Stimulated activated naive CD8-positive, alpha-beta T cell treated with anti-CD3 and anti-CD28 coated beads, Interleukin-15, amount 100 ng/mL, for 72 hours (primary cell): ENCODE results near the gene CALHM1.
"Not testable (repeated sequence)": the region's sequence is repeated elsewhere in the genome, so short reads cannot be mapped to it uniquely, and the experiment has no call there.

Experiments used
- ATAC-seq: fragments of 150-1000 bp; cut with Tn5 transposase; 2 replicates; pipeline ENCODE4 v1.10.0; 2021; ENCODE audit warnings: mild to moderate bottlenecking, moderate library complexity
- DNase-seq, 2 donors: peaks; one replicate each; pipeline ENCODE4 v3.0.0; 2021 to 2022
- H3K27ac Mint-ChIP-seq, 2 donors: one replicate each; pipeline ENCODE4 v1.8.0; 2022; ENCODE audit warnings: mild to moderate bottlenecking in 2 of 2, mixed read lengths in 2 of 2, moderate library complexity in 2 of 2
- H3K27me3 Mint-ChIP-seq: one replicate; pipeline ENCODE4 v1.8.0; 2022; ENCODE audit warnings: mixed read lengths
- H3K4me1 Mint-ChIP-seq: one replicate; pipeline ENCODE4 v1.8.0; 2022; ENCODE audit warnings: mild to moderate bottlenecking, mixed read lengths
- H3K4me3 Mint-ChIP-seq, 2 donors: one replicate each; pipeline ENCODE4 v1.8.0; 2022; ENCODE audit warnings: mild to moderate bottlenecking in 2 of 2, mixed read lengths in 2 of 2, moderate library complexity in 1 of 2
- H3K9me3 Mint-ChIP-seq, 2 donors: one replicate each; pipeline ENCODE4 v1.8.0; 2022; ENCODE audit warnings: mixed read lengths in 2 of 2

Gene CALHM1

GRCh38 chr10:103458720-103459119 lies at the start of gene CALHM1:
Gene CALHM1 (minus strand): TSS chr10:103458900. CDS start chr10:103458751, 149 bp downstream.
- ATAC-seq, result peak; percentile 33
- no peak for DNase-seq
- Mint-ChIP-seq H3K9me3 (no peaks in the 10 kb centered on the region), H3K27ac (peak within 1 kb of the TSS in 1 of 2 donors; percentile 57), H3K4me3 (no peak within 1 kb of the TSS), H3K4me1 (peaks cover 22% of the 10 kb centered on the region), H3K27me3 (no peaks in the 10 kb centered on the region)

GRCh38 chr10:103507235-103508191 lies 48.8 kb upstream of the CALHM1 start:
- H3K4me1 Mint-ChIP-seq, result peaks cover 19% of the 10 kb centered on the region
- no peak for ATAC-seq
- H3K9me3 Mint-ChIP-seq, result no peaks in the 10 kb centered on the region
- no peak for DNase-seq
- H3K4me3 Mint-ChIP-seq, result no peak overlapping the region
- H3K27ac Mint-ChIP-seq, result no peak overlapping the region
- H3K27me3 Mint-ChIP-seq, result peaks cover 69% of the 10 kb centered on the region

- no peak overlapping the region for H3K27ac Mint-ChIP-seq
- H3K4me1 Mint-ChIP-seq, result peaks cover 20% of the 10 kb centered on the region
- no peak overlapping the region for H3K4me3 Mint-ChIP-seq
- no peaks in the 10 kb centered on the region for H3K9me3 Mint-ChIP-seq
- ATAC-seq (no peak), DNase-seq (no peak)
- peaks cover 71% of the 10 kb centered on the region for H3K27me3 Mint-ChIP-seq
These were observed 47.4 kb upstream of the CALHM1 start for GRCh38 chr10:103506061-103506460.

DNA sequence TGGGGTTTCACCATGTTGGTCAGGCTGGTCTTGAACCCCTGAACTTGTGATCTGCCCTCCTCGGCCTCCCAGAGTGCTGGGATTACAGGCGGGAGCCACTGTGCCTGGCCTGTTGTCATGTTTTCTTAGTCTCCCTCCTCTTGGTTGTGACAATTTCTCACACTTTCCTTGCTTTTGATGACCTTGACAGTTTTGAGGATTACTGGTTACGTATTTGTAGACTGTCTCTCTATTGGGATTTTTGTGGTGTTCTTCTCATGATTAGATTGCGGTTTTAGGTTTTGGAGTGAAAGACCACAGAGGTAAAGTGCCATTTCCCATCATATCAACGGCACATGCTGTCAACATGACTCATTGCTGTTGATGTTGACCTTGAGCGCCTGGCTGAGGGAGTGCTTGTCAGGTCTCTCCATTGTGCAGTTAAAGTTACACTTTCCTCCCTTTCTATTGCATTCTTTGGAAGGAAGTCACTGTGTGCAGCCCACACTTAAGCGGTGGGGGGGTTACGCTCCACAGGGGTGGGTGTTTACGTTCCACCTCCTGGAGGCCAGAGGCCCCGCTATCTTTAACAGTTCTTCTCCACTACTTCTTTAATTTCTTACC lies 45.6 kb upstream of the CALHM1 start:
- Mint-ChIP-seq H3K27me3 (peaks cover 76% of the 10 kb centered on the region), H3K4me3 (peak overlapping the region in 1 of 2 donors; percentile 37), H3K27ac (peak overlapping the region in 1 of 2 donors; percentile 12), H3K4me1 (peaks cover 30% of the 10 kb centered on the region), H3K9me3 (no peaks in the 10 kb centered on the region)
- peak; percentile 35 to 75 for DNase-seq
- ATAC-seq, result peak; percentile 93

- peaks cover 81% of the 10 kb centered on the region for H3K27me3 Mint-ChIP-seq
- DNase-seq, result not testable (repeated sequence)
These were observed 45.1 kb upstream of the CALHM1 start for GRCh38 chr10:103503777-103504176.

DNA sequence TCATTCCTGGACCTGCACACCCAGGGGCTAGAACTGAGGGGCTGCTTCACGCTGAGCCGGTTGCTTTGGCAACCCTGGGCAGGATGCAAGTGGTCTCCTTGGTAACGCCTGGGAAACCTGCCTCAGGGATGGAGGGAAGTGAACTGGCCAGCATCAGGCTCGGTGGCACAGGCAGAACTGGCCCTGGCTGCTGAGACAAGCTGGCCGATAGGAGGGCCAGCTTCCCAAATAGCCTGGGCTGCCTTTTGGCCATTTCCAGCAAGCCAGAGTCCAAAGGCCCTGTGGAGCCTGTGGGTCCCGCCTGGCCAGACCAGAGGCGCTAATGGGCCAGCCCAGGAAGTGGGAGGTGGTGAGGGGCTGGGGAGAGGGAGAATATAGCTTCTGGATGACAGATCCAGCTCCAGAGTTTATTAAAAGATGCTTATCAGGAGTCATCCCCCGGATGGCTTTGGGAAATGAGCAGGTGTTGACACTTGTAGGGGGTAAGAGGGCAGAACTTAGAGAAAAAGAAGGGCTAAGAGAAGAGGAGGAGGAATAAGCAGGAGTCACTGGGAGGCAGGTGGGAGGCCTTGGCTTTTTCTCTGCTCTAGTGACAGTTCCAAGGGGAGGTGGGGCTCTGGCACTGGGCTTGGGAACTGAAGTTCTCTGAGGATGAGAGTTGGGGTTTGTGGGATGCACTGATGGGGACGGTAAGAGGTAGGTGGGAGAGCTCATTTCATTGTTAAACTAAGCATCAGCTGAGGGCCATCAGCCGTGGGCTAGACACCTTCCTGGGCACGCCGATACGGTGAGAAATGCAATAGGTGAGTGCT lies 44.4 kb upstream of the CALHM1 start:
- Mint-ChIP-seq H3K4me3 (no peak overlapping the region), H3K4me1 (peaks cover 30% of the 10 kb centered on the region), H3K27ac (no peak overlapping the region), H3K9me3 (no peaks in the 10 kb centered on the region), H3K27me3 (peaks cover 81% of the 10 kb centered on the region)
- DNase-seq (peak in 1 of 2 donors; percentile 9), ATAC-seq (no peak)

More at GRCh38 chr10:103503777-103504176, 45.1 kb upstream of the CALHM1 start:
- not testable (repeated sequence) for ATAC-seq, H3K9me3 Mint-ChIP-seq, H3K4me3 Mint-ChIP-seq
- Mint-ChIP-seq H3K27ac (peak overlapping the region in 1 of 2 donors; percentile 12), H3K4me1 (peaks cover 30% of the 10 kb centered on the region)

DNA sequence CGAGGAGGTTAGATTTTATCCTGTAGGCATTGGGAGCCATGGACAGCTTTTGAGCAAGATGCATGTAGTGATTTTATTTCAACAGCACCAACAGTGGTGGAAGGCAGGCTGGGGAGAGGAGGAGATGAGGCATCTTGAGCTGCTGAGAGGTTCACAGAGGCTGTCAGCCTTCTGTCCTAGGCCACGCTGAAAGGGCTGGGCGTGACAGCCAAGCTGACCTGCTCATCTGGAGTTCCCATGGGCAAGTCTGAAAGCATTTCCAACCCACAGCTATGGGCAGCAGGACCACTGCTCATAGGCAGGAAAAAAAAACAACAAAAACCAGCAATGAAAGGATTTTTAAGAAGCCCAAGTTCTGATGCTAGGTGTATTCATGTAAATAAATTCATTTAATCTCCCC lies 42.5 kb upstream of the CALHM1 start:
- no peak for ATAC-seq
- H3K27me3 Mint-ChIP-seq, result peaks cover 78% of the 10 kb centered on the region
- peaks cover 30% of the 10 kb centered on the region for H3K4me1 Mint-ChIP-seq

GRCh38 chr10:103500481-103500880 lies 41.8 kb upstream of the CALHM1 start:
- Mint-ChIP-seq H3K27ac (no peak overlapping the region), H3K27me3 (peaks cover 78% of the 10 kb centered on the region), H3K9me3 (no peaks in the 10 kb centered on the region), H3K4me1 (peaks cover 30% of the 10 kb centered on the region), H3K4me3 (peak overlapping the region in 1 of 2 donors; percentile 29)
- ATAC-seq (no peak), DNase-seq (no peak)

More for the DNA sequence above, 42.5 kb upstream of the CALHM1 start:
- no peak for DNase-seq
- Mint-ChIP-seq H3K4me3 (peak overlapping the region in 1 of 2 donors; percentile 29), H3K27ac (peak overlapping the region in 1 of 2 donors; percentile 54), H3K9me3 (no peaks in the 10 kb centered on the region)

DNA sequence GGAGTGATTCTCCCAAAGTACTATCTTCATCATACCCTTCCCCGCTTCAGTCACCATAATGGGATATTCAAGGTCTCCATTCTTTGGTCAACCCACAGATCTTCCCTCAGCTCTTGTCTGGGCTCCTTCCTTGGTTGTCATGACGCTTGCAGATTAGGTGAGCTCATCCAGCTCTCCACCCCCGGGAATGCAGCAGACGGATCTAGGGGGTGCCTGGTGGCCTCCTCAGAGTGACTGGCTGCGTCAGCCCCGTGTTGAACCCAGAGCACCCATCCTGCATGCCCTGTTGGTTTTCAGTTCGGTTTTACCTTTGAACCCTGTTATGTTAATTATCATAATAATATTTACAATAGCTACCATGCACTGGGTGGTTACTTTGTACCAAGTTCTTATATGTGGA lies 41.2 kb upstream of the CALHM1 start:
- Mint-ChIP-seq H3K9me3 (no peaks in the 10 kb centered on the region), H3K4me1 (peaks cover 30% of the 10 kb centered on the region), H3K27me3 (peaks cover 82% of the 10 kb centered on the region), H3K27ac (no peak overlapping the region), H3K4me3 (no peak overlapping the region)
- no peak for ATAC-seq
- DNase-seq, result no peak

GRCh38 chr10:103498936-103499638 lies 40.4 kb upstream of the CALHM1 start:
- H3K4me3 Mint-ChIP-seq, result no peak overlapping the region
- no peaks in the 10 kb centered on the region for H3K9me3 Mint-ChIP-seq
- H3K27ac Mint-ChIP-seq, result no peak overlapping the region
- DNase-seq, result no peak
- H3K4me1 Mint-ChIP-seq, result peaks cover 28% of the 10 kb centered on the region
- H3K27me3 Mint-ChIP-seq, result peaks cover 90% of the 10 kb centered on the region
- ATAC-seq, result no peak

- no peak overlapping the region for H3K4me3 Mint-ChIP-seq
- DNase-seq, result no peak
- no peak overlapping the region for H3K27ac Mint-ChIP-seq
- no peaks in the 10 kb centered on the region for H3K9me3 Mint-ChIP-seq
- peaks cover 27% of the 10 kb centered on the region for H3K4me1 Mint-ChIP-seq
- no peak for ATAC-seq
- peaks cover 91% of the 10 kb centered on the region for H3K27me3 Mint-ChIP-seq
These were observed 38.6 kb upstream of the CALHM1 start for GRCh38 chr10:103497161-103497915.

GRCh38 chr10:103495321-103495720 lies 36.6 kb upstream of the CALHM1 start:
- DNase-seq (no peak), ATAC-seq (no peak)
- H3K27ac Mint-ChIP-seq, result no peak overlapping the region
- no peak overlapping the region for H3K4me3 Mint-ChIP-seq
- H3K27me3 Mint-ChIP-seq, result peaks cover 86% of the 10 kb centered on the region
- H3K4me1 Mint-ChIP-seq, result peaks cover 38% of the 10 kb centered on the region
- no peaks in the 10 kb centered on the region for H3K9me3 Mint-ChIP-seq

- Mint-ChIP-seq H3K9me3 (no peaks in the 10 kb centered on the region), H3K4me3 (peak overlapping the region; percentile 50 to 65), H3K4me1 (peaks cover 47% of the 10 kb centered on the region), H3K27me3 (peaks cover 82% of the 10 kb centered on the region), H3K27ac (no peak overlapping the region)
- peak; percentile 71 for ATAC-seq
- DNase-seq, result peak; percentile 29 to 49
These were observed 35.5 kb upstream of the CALHM1 start for GRCh38 chr10:103493916-103494877.
